Measurements from ENCODE around the gene GRM5. TPM values are rescaled to one million over a fixed set of nuclear protein-coding genes. Genes with fewer than 3 reads are reported as not detected.

Gene GRM5
- total RNA-seq, 1 experiment from 2014 or later, result not detected

DNA sequence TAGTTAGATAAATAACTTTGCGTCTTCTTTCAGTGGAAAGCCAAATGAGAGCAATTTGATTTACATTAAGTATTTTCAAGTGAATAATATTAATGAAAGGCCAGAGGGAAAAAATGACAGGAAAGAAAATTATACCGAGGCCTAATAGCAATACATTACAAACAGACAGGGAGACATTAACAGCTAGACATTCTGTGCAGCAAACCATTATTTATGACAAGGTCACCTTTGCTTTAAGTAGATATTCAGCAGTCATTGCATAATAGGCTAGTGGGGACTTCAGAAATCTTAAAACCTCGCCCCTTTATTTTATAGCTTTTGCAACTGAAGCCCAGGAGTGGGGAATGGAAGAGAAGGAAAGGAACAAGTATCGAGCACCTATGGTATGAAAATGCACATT is 321.6 kb downstream of the GRM5 start:
- no peaks in the 10 kb centered on the region for H3K4me1 ChIP-seq (replicated peaks; ENCODE audit: insufficient read depth)
- no peaks in the 10 kb centered on the region for H3K36me3 ChIP-seq (ENCODE audit: low read depth)
- H4K20me1 ChIP-seq (ENCODE audit: insufficient read depth), result no peaks in the 10 kb centered on the region
- POLR2A ChIA-PET (ENCODE audit: unreplicated experiment), result no interaction called here
- H2AFZ ChIP-seq, result no peak overlapping the region
- H3F3A ChIP-seq (ENCODE audit: insufficient read depth, low read depth), result no peaks in the 10 kb centered on the region
- H3K27ac ChIP-seq, result no peak overlapping the region
- intact Hi-C loops (cut with micrococcal nuclease; ENCODE audit: unreplicated experiment), result no loop called here
- no TSS peak for BruUV-seq (replicated peaks)
- TF ChIP-seq, protein P1, sequence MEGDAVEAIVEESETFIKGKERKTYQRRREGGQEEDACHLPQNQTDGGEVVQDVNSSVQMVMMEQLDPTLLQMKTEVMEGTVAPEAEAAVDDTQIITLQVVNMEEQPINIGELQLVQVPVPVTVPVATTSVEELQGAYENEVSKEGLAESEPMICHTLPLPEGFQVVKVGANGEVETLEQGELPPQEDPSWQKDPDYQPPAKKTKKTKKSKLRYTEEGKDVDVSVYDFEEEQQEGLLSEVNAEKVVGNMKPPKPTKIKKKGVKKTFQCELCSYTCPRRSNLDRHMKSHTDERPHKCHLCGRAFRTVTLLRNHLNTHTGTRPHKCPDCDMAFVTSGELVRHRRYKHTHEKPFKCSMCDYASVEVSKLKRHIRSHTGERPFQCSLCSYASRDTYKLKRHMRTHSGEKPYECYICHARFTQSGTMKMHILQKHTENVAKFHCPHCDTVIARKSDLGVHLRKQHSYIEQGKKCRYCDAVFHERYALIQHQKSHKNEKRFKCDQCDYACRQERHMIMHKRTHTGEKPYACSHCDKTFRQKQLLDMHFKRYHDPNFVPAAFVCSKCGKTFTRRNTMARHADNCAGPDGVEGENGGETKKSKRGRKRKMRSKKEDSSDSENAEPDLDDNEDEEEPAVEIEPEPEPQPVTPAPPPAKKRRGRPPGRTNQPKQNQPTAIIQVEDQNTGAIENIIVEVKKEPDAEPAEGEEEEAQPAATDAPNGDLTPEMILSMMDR (conservative IDR thresholded peaks at IDR 0.05), result no peak
- no peak for TF ChIP-seq EZH2 (IDR thresholded peaks at IDR 0.05; ENCODE audit: low read depth)
- H3K4me3 ChIP-seq, result no peak overlapping the region
- H3K4me2 ChIP-seq, result no peak overlapping the region
- H3K79me2 ChIP-seq (ENCODE audit: low read depth), result no peaks in the 10 kb centered on the region
- H3K9me3 ChIP-seq (ENCODE audit: insufficient read depth, low read depth), result no peaks in the 10 kb centered on the region
- CTCF ChIA-PET, result no interaction called here
- no peaks in the 10 kb centered on the region for H3K9me2 ChIP-seq (ENCODE audit: insufficient read depth)
- no peak for DNase-seq
- no peaks in the 10 kb centered on the region for H3K27me3 ChIP-seq (ENCODE audit: insufficient read depth, low read depth)

DNA sequence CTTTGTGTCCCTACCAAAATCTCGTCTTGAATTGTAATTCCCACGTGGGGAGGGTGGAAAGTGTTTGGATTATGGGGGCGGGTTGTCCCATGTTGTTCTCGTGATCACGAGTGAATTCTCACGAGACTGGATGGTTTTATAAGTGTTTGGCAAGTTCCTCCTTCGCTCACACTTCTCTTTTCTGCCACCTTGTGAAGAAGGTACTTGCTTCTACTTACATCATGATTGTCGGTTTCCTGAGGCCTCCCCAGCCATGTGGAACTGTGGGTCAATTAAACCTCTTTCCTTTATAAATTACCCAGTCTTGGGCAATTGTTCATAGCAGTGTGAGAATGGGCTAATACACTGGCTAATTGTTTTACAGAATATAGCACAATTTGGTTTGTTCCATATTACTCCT is 326.3 kb downstream of the GRM5 start:
- Histone ChIP-seq H3K27ac (no peak overlapping the region), H3K4me1 (replicated peaks; ENCODE audit: insufficient read depth) (no peaks in the 10 kb centered on the region), H2AFZ (no peak overlapping the region), H3K9me2 (ENCODE audit: insufficient read depth) (no peaks in the 10 kb centered on the region), H4K20me1 (ENCODE audit: insufficient read depth) (no peaks in the 10 kb centered on the region), H3F3A (ENCODE audit: insufficient read depth, low read depth) (no peaks in the 10 kb centered on the region), H3K79me2 (ENCODE audit: low read depth) (no peaks in the 10 kb centered on the region), H3K9me3 (ENCODE audit: insufficient read depth, low read depth) (no peaks in the 10 kb centered on the region), H3K4me2 (no peak overlapping the region), H3K4me3 (no peak overlapping the region), H3K36me3 (ENCODE audit: low read depth) (no peaks in the 10 kb centered on the region), H3K27me3 (ENCODE audit: insufficient read depth, low read depth) (no peaks in the 10 kb centered on the region)
- DNase-seq, result no peak
- POLR2A ChIA-PET (ENCODE audit: unreplicated experiment), result no interaction called here
- TF ChIP-seq EZH2 (IDR thresholded peaks at IDR 0.05; ENCODE audit: low read depth), result no peak
- TF ChIP-seq, protein P1 (conservative IDR thresholded peaks at IDR 0.05), result no peak
- no TSS peak for BruUV-seq (replicated peaks)
- CTCF ChIA-PET, result no interaction called here
- intact Hi-C loops (cut with micrococcal nuclease; ENCODE audit: unreplicated experiment), result loop anchor here (2.0 kb wide), 1 partner anchor 31 kb away; no protein-coding TSS in a partner anchor

DNA sequence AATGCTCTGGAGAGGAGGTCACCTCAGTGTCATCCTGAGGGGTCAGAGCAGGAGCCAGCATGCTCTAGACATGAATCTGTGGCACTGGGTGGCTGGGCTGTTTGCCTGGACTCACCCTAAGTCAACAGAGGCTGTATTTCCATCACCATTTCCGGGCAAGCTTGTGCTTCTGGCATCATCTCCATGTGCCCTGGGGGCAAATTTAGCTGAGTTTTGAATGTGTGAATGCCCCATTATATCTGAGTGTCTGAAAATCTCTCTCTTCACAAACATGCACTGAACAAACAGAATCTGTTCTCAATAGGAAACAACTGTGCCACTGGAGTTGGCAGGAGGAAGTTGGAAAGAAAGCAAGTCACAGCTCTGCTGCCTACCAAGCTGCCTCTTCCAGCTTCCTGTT is 356.2 kb downstream of the GRM5 start:
- CTCF ChIA-PET, result interaction anchor here (0.6 kb wide), 1 partner anchor 1760 kb away, joined by 3 read pairs; no protein-coding TSS in a partner anchor
- BruUV-seq (replicated peaks), result no TSS peak

More for the DNA sequence above, 356.2 kb downstream of the GRM5 start:
- H3K27me3 ChIP-seq (ENCODE audit: insufficient read depth, low read depth), result no peaks in the 10 kb centered on the region
- no peaks in the 10 kb centered on the region for H3K36me3 ChIP-seq (ENCODE audit: low read depth)
- no peaks in the 10 kb centered on the region for H3K9me2 ChIP-seq (ENCODE audit: insufficient read depth)
- no peak overlapping the region for H2AFZ ChIP-seq
- H3K9me3 ChIP-seq (ENCODE audit: insufficient read depth, low read depth), result no peaks in the 10 kb centered on the region
- H3K4me1 ChIP-seq (replicated peaks; ENCODE audit: insufficient read depth), result peaks cover 12% of the 10 kb centered on the region; the same call in 1 of the 2 replicates
- no peak overlapping the region for H3K27ac ChIP-seq
- H3K79me2 ChIP-seq (ENCODE audit: low read depth), result no peaks in the 10 kb centered on the region
- no peak overlapping the region for H3K4me2 ChIP-seq
- no peak for TF ChIP-seq EZH2 (IDR thresholded peaks at IDR 0.05; ENCODE audit: low read depth)
- TF ChIP-seq, protein P1 (conservative IDR thresholded peaks at IDR 0.05), result no peak
- H3K4me3 ChIP-seq, result no peak overlapping the region
- H3F3A ChIP-seq (ENCODE audit: insufficient read depth, low read depth), result no peaks in the 10 kb centered on the region
- no peaks in the 10 kb centered on the region for H4K20me1 ChIP-seq (ENCODE audit: insufficient read depth)
- intact Hi-C loops (cut with micrococcal nuclease; ENCODE audit: unreplicated experiment), result loop anchor here (2.0 kb wide), 1 partner anchor 29 kb away; no protein-coding TSS in a partner anchor
- POLR2A ChIA-PET (ENCODE audit: unreplicated experiment), result no interaction called here
- peak; percentile 58 to 66 for DNase-seq

All from PC-9 (cell line).